Lower leg skin (tissue), 4 donors: ENCODE data around the gene PKD1. TPM values are rescaled to one million over a fixed set of nuclear protein-coding genes. Genes with fewer than 3 reads are reported as not detected.

ENCODE experiments used
- DNase-seq, 2 donors: peaks; one replicate each; pipeline ENCODE4 v3.0.0-alpha.2; 2019; ENCODE audit warnings: low spot score in 2 of 2
- H3K4me3 ChIP-seq: fragments of 200-600 bp; sonication (generic); 2 replicates; pipeline ENCODE4 v1.5.1; 2017; ENCODE audit warnings: mild to moderate bottlenecking, low read depth; ENCODE audit not compliant: poor library complexity, severe bottlenecking
- POLR2A ChIP-seq, 2 donors: fragments of 450-650 bp; IDR thresholded peaks; one replicate each; pipeline ENCODE4 v1.6.1; 2016 to 2017; ENCODE audit warnings: antibody characterized with exemption in 2 of 2, mild to moderate bottlenecking in 1 of 2, moderate library complexity in 1 of 2
- WGBS, 2 donors: methylation state at CpG; one replicate each; pipeline ENCODE4 v1.1.5; 2018; 5-methylcytosine and 5-hydroxymethylcytosine counted together
- intact Hi-C: fragments of 100-400 bp; cut with DNase I; formaldehyde crosslinking; loops from one replicate; pipeline ENCODE4 v1.15.0; 2023; ENCODE audit warnings: low total_unique reads
- total RNA-seq, 4 donors: library from RNA; depleted of rRNA; stranded (reverse); fragments of >200 nt; gene quantifications; one replicate each; pipeline ENCODE4 v1.1.0, GENCODE V29; 2016
- TF ChIP-seq, protein P1 (sequence below), 3 donors: fragments of 450-650 bp; IDR thresholded peaks; one replicate each; pipeline ENCODE4 v1.5.1; 2016; ENCODE audit warnings: antibody characterized with exemption in 3 of 3, mild to moderate bottlenecking in 3 of 3, moderate library complexity in 2 of 3

The PKD1 gene
- total RNA-seq, 4 donors from 2014 or later = 125 to 266 (median 192) TPM

DNA sequence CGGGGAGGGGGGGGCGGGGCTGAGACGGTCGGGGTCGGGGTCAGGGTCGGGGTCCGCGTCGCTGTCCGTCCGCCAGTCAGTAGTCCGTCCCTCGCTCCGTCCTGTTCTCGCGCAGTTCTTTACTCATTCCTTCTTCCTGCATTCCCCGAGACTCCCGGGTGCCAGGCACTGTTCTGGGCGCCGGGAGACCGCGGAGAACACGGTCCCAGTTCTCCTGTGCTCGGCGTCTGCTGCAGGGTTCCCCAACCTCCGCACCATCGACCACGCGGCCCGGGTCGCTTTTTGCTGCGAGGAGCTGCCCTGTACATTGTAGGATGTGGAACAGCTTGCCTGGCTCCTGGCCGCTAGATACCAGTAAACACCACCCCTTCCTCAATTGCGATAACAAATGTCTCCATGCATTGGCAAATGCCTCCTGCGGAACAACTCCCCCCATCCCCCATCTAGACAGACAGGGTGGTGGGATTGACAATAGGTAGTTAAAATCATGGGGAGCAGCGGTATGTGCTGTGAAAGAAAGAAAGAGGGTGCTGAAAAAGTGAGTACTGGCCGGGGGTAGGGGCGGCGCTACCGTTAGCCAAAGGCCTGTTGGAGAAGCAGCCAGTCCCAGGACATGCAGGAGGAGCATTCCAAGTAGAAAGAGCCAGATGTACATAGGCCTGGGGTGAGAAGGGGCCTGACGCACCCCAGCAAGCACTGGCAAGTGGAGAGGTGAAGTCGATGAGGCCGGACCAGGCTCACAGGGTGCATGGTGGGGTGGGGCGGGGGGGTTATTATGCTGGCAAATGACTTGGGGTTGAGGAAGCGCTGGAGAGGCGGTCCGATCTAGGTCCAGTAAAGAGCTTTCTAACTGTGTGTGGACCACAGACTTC lies 20.5 kb upstream of the PKD1 start:
- TF ChIP-seq, protein P1, sequence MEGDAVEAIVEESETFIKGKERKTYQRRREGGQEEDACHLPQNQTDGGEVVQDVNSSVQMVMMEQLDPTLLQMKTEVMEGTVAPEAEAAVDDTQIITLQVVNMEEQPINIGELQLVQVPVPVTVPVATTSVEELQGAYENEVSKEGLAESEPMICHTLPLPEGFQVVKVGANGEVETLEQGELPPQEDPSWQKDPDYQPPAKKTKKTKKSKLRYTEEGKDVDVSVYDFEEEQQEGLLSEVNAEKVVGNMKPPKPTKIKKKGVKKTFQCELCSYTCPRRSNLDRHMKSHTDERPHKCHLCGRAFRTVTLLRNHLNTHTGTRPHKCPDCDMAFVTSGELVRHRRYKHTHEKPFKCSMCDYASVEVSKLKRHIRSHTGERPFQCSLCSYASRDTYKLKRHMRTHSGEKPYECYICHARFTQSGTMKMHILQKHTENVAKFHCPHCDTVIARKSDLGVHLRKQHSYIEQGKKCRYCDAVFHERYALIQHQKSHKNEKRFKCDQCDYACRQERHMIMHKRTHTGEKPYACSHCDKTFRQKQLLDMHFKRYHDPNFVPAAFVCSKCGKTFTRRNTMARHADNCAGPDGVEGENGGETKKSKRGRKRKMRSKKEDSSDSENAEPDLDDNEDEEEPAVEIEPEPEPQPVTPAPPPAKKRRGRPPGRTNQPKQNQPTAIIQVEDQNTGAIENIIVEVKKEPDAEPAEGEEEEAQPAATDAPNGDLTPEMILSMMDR (IDR thresholded peaks at IDR 0.05) = no peak
- TF ChIP-seq POLR2A (IDR thresholded peaks at IDR 0.05) = no peak
- no peak for DNase-seq
- H3K4me3 ChIP-seq = peak overlapping the region; percentile 58
- intact Hi-C loops = no loop called here
- 3 to 7% methylated on average over 14 to 42 of the region's 47 CpGs for WGBS, 2 donors

DNA sequence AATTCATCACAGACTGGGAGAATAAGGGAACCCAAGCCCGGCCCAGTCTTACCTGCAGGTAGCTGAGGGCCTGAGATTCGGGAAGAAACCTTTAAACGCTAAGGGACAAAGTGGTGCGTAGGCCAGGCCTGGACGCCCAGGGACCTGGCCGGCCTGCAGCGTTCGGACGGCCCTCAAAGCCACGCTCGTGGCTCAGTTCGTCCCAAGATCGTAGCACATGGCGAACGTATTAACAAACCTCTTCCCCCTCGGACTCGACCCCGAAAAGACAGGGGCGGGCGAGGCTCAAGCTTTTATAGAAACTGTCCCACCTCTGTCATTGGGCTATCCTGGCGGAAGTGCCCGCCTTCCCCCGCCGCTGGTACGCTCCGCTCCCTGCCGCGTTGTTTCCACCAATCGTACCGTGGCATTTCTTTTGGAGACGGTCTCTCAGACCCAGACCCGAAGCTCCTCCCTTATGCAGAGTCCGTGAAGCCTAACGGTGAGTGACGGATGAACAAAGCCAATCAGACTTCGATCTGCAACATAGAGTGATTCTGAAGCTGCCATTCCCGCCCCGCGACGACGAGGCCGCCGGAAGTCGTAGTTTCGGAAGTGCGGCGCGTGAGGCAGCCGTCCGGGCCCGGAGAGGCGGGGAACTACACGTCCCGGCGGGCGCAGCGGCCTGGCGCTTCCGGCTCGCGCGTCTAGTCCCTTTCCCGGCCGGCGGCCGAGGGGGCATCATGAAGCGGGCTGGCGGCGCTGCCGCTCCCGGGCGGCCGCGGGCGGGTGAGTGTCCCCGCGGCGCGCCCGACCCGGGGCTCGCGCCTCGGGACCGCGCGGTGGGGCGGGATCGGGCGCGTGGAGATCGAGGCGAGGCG lies 19.6 kb upstream of the PKD1 start, which contains the start of gene TRAF7:
Gene TRAF7 (plus strand): TSS at position 692 of the 860 bp plus-strand sequence. CDS start 8,139 bp downstream, outside the sequence.
- WGBS, 2 donors = 0 to 1% methylated on average over 35 to 45 of the region's 94 CpGs
- peak; percentile 100 for DNase-seq
- H3K4me3 ChIP-seq = peak within 1 kb of the TSS; percentile 69
- intact Hi-C loops = no loop called here
- TF ChIP-seq, protein P1 (IDR thresholded peaks at IDR 0.05) = no peak
- TF ChIP-seq POLR2A (IDR thresholded peaks at IDR 0.05) = peak in 1 of 2 donors; percentile 99

DNA sequence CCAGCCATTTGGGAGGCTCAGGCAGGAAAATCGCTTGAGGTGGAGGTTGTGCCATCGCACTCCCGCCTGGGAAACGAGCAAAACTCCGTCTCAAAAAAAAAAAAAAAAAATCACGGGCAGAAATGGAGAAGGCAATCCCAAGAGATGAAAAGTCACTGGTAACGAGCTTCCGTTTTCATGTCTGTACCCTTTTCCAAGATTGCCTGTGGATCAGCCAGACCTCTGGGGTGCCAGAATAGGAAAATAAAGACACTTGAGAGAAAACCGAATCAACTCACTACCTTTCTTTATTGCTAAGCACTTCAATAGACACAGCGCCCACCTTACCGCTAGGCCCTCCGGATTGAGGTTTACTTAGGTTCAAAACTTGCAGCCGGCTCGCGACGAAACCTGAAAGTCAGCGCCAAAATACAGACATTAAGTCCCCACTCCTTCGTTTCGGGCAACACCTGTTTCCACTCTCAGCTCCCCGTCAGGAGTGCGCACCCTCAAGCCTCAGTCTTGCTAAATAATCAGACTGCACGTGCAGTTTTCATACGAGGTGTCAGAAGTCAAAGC lies 18.9 kb upstream of the PKD1 start:
- DNase-seq = no peak
- WGBS, 2 donors = 3% methylated on average over 23 of the region's 23 CpGs
- peak overlapping the region; percentile 69 for H3K4me3 ChIP-seq
- TF ChIP-seq, protein P1 (IDR thresholded peaks at IDR 0.05) = no peak
- TF ChIP-seq POLR2A (IDR thresholded peaks at IDR 0.05) = no peak
- intact Hi-C loops = no loop called here

DNA sequence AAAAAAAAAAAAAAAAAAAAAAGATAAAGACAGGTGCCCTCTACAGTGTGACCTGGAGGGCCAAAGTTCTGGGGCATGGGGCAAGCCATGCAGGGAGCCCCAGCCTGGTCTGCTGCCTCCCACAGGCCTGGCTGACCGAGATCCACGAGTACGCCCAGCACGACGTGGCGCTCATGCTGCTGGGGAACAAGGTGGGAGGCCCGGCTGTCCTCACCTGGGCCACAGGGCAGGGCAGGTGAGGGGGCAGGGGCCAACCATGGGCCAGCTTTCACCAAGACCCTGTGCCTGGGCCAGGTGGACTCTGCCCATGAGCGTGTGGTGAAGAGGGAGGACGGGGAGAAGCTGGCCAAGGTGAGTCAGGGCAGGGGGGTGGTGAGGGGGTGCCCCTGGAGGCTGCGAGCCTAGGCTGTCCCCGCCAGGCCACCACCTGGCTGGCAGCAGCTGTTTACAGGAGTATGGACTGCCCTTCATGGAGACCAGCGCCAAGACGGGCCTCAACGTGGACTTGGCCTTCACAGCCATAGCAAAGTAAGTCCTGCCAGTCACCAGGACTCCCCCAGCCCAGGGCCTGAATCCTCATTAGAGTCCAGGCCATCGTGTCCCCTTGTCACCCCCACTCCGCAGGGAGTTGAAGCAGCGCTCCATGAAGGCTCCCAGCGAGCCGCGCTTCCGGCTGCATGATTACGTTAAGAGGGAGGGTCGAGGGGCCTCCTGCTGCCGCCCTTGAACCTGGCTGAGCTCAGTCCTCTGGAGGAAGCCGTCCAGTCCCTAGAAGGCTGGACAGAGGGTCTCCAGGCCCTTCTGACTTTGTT lies 17.2 kb upstream of the PKD1 start:
- intact Hi-C loops = no loop called here
- 36 to 40% methylated on average over 13 to 19 of the region's 25 CpGs for WGBS, 2 donors
- peak overlapping the region; percentile 9 for H3K4me3 ChIP-seq
- DNase-seq = no peak
- TF ChIP-seq, protein P1 (IDR thresholded peaks at IDR 0.05) = no peak
- no peak for TF ChIP-seq POLR2A (IDR thresholded peaks at IDR 0.05)
